Esophagus muscularis mucosa (tissue), 4 donors: ENCODE measurements around the gene MDK.

ENCODE experiments used
- EP300 ChIP-seq: sonication (generic); formaldehyde crosslinking; IDR thresholded peaks from one replicate; pipeline ENCODE4 v1.6.1; 2017; ENCODE audit warnings: antibody characterized with exemption
- POLR2A ChIP-seq: fragments of 450-650 bp; IDR thresholded peaks from one replicate; pipeline ENCODE4 v1.6.1; 2017; ENCODE audit warnings: antibody characterized with exemption, moderate library complexity, mild to moderate bottlenecking, low read depth
- TF ChIP-seq, protein P1 (sequence below), 3 experiments: fragments of 200-600 bp in 2 of 3; fragments of 450-650 bp in 1 of 3; sonication (generic) in 2 of 3; IDR thresholded peaks; one replicate each; pipeline ENCODE4 v1.5.1; 2017 to 2019; ENCODE audit warnings: antibody characterized with exemption in 3 of 3, mild to moderate bottlenecking in 2 of 3, moderate library complexity in 1 of 3

DNA sequence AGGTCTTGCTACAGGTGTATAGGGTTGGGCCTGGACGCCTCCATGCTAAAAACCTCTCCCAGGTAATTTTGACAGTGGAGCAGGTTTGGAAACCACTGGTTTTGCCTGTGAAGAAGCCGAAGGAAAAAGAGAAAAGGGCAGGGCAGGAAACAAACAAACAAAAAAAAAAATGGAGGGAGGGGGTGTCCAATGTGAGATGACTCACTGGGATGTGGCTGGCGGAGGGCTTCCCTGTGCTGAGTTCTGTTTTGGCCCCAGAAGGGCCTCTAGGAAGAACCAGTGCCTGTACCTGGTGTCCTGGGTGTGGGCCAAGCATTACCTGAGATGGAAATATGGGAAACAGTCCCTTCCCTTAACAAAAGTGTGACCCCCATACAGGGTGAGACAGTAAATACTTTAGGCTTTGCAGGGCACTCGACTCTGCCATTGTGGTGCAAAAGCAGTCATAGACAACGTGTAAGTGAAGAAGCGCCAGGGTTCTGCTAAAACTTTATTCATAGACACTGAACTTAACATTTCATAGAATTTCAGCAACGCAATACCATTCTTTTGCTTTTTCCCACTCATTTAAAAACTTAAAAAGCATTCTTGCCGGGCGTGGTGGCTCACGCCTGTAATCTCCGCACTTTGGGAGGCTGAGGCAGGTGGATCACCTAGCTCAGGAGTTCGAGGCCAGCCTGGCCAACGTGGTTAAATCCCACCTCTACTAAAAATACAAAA is 43.7 kb upstream of the MDK start:
- no peak for TF ChIP-seq EP300
- TF ChIP-seq, protein P1, sequence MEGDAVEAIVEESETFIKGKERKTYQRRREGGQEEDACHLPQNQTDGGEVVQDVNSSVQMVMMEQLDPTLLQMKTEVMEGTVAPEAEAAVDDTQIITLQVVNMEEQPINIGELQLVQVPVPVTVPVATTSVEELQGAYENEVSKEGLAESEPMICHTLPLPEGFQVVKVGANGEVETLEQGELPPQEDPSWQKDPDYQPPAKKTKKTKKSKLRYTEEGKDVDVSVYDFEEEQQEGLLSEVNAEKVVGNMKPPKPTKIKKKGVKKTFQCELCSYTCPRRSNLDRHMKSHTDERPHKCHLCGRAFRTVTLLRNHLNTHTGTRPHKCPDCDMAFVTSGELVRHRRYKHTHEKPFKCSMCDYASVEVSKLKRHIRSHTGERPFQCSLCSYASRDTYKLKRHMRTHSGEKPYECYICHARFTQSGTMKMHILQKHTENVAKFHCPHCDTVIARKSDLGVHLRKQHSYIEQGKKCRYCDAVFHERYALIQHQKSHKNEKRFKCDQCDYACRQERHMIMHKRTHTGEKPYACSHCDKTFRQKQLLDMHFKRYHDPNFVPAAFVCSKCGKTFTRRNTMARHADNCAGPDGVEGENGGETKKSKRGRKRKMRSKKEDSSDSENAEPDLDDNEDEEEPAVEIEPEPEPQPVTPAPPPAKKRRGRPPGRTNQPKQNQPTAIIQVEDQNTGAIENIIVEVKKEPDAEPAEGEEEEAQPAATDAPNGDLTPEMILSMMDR (IDR thresholded peaks at IDR 0.05), result no peak
- TF ChIP-seq POLR2A, result no peak
